ENCODE data around the gene APC.

The APC gene

GRCh38 chr5:112833971-112834370, 96.3 kb downstream of the APC start:
- Histone ChIP-seq H3K9me3 (ENCODE audit: insufficient read depth, low read length) (no peaks in the 10 kb centered on the region), H3K4me2 (ENCODE audit: low read length) (no peak overlapping the region), H3K9ac (ENCODE audit: low read length) (no peak overlapping the region), H3K36me3 (replicated peaks; ENCODE audit: low read depth, low read length) (no peaks in the 10 kb centered on the region), H3K27me3 (ENCODE audit: low read depth, low read length) (no peaks in the 10 kb centered on the region), H3K27ac (ENCODE audit: low read length) (no peak overlapping the region), H3K79me2 (ENCODE audit: low read length) (no peaks in the 10 kb centered on the region), H2AFZ (ENCODE audit: low read depth, low read length) (no peak overlapping the region), H3K4me3 (ENCODE audit: low read length) (no peak overlapping the region), H4K20me1 (ENCODE audit: insufficient read depth, low read length) (no peaks in the 10 kb centered on the region), H3K4me1 (ENCODE audit: low read length) (no peaks in the 10 kb centered on the region)
- TF ChIP-seq EZH2phosphoT487 (IDR thresholded peaks at IDR 0.05; ENCODE audit: low read depth) (no peak), CTCF (IDR thresholded peaks at IDR 0.05; ENCODE audit: low read depth, low read length) (no peak)

GRCh38 chr5:112844489-112844888, 106.8 kb downstream of the APC start:
- H3K9ac ChIP-seq (ENCODE audit: low read length) = no peak overlapping the region
- no peak overlapping the region for H3K27ac ChIP-seq (ENCODE audit: low read length)
- no peaks in the 10 kb centered on the region for H3K27me3 ChIP-seq (ENCODE audit: low read depth, low read length)
- no peaks in the 10 kb centered on the region for H3K9me3 ChIP-seq (ENCODE audit: insufficient read depth, low read length)
- H3K79me2 ChIP-seq (ENCODE audit: low read length) = no peaks in the 10 kb centered on the region
- no peak overlapping the region for H3K4me2 ChIP-seq (ENCODE audit: low read length)
- peaks cover 15% of the 10 kb centered on the region for H3K4me1 ChIP-seq (ENCODE audit: low read length)
- H3K4me3 ChIP-seq (ENCODE audit: low read length) = no peak overlapping the region
- no peak for TF ChIP-seq CTCF (IDR thresholded peaks at IDR 0.05; ENCODE audit: low read depth, low read length)
- TF ChIP-seq EZH2phosphoT487 (IDR thresholded peaks at IDR 0.05; ENCODE audit: low read depth) = no peak
- H3K36me3 ChIP-seq (replicated peaks; ENCODE audit: low read depth, low read length) = no peaks in the 10 kb centered on the region
- no peaks in the 10 kb centered on the region for H4K20me1 ChIP-seq (ENCODE audit: insufficient read depth, low read length)
- no peak overlapping the region for H2AFZ ChIP-seq (ENCODE audit: low read depth, low read length)

GRCh38 chr5:112846556-112846955, 108.9 kb downstream of the APC start:
- Histone ChIP-seq H3K9ac (ENCODE audit: low read length) (no peak overlapping the region), H3K4me2 (ENCODE audit: low read length) (no peak overlapping the region), H3K4me1 (ENCODE audit: low read length) (peaks cover 18% of the 10 kb centered on the region)

GRCh38 chr5:112847306-112847705, 109.6 kb downstream of the APC start:
- H3K27me3 ChIP-seq (ENCODE audit: low read depth, low read length) = no peaks in the 10 kb centered on the region
- no peaks in the 10 kb centered on the region for H3K36me3 ChIP-seq (replicated peaks; ENCODE audit: low read depth, low read length)
- H3K9ac ChIP-seq (ENCODE audit: low read length) = no peak overlapping the region
- no peaks in the 10 kb centered on the region for H4K20me1 ChIP-seq (ENCODE audit: insufficient read depth, low read length)
- no peaks in the 10 kb centered on the region for H3K9me3 ChIP-seq (ENCODE audit: insufficient read depth, low read length)
- peaks cover 18% of the 10 kb centered on the region for H3K4me1 ChIP-seq (ENCODE audit: low read length)
- H3K4me2 ChIP-seq (ENCODE audit: low read length) = no peak overlapping the region
- no peak overlapping the region for H2AFZ ChIP-seq (ENCODE audit: low read depth, low read length)
- no peaks in the 10 kb centered on the region for H3K79me2 ChIP-seq (ENCODE audit: low read length)
- no peak for TF ChIP-seq EZH2phosphoT487 (IDR thresholded peaks at IDR 0.05; ENCODE audit: low read depth)
- no peak for TF ChIP-seq CTCF (IDR thresholded peaks at IDR 0.05; ENCODE audit: low read depth, low read length)
- no peak overlapping the region for H3K27ac ChIP-seq (ENCODE audit: low read length)
- no peak overlapping the region for H3K4me3 ChIP-seq (ENCODE audit: low read length)

More at GRCh38 chr5:112846556-112846955, 108.9 kb downstream of the APC start:
- no peaks in the 10 kb centered on the region for H3K79me2 ChIP-seq (ENCODE audit: low read length)
- no peaks in the 10 kb centered on the region for H4K20me1 ChIP-seq (ENCODE audit: insufficient read depth, low read length)
- H3K4me3 ChIP-seq (ENCODE audit: low read length) = no peak overlapping the region
- TF ChIP-seq EZH2phosphoT487 (IDR thresholded peaks at IDR 0.05; ENCODE audit: low read depth) (no peak), CTCF (IDR thresholded peaks at IDR 0.05; ENCODE audit: low read depth, low read length) (no peak)
- no peaks in the 10 kb centered on the region for H3K27me3 ChIP-seq (ENCODE audit: low read depth, low read length)
- no peak overlapping the region for H3K27ac ChIP-seq (ENCODE audit: low read length)
- no peaks in the 10 kb centered on the region for H3K9me3 ChIP-seq (ENCODE audit: insufficient read depth, low read length)
- no peaks in the 10 kb centered on the region for H3K36me3 ChIP-seq (replicated peaks; ENCODE audit: low read depth, low read length)
- no peak overlapping the region for H2AFZ ChIP-seq (ENCODE audit: low read depth, low read length)
